GM19455 (cell line): ENCODE measurements around the gene SURF4.

Experiments
- ATAC-seq: cut with Tn5 transposase; IDR thresholded peaks from one replicate; pipeline ENCODE4 v1.9.1; 2021; ENCODE audit not compliant: unreplicated experiment

SURF4 gene

GRCh38 chr9:133353548-133353947, 22.3 kb downstream of the SURF4 start:
- no peak for ATAC-seq

- no peak for ATAC-seq
Measured at GRCh38 chr9:133352635-133353340, 23.1 kb downstream of the SURF4 start.

GRCh38 chr9:133351908-133352634, 23.8 kb downstream of the SURF4 start:
- ATAC-seq = no peak

GRCh38 chr9:133351526-133351907, 24.3 kb downstream of the SURF4 start:
- no peak for ATAC-seq

- ATAC-seq = no peak
Measured at GRCh38 chr9:133349965-133350616, 25.8 kb downstream of the SURF4 start.

- ATAC-seq = no peak
Measured at GRCh38 chr9:133348718-133349573, 26.9 kb downstream of the SURF4 start.

- ATAC-seq = peak; percentile 73
Measured at GRCh38 chr9:133347985-133348717, 27.7 kb downstream of the SURF4 start, which contains the start of the genes MED22 and RPL7A. MED22 (minus strand) TSS chr9:133348131; CDS start chr9:133346662, 1,469 bp downstream. RPL7A (plus strand) TSS chr9:133348218; CDS start chr9:133348244, 26 bp downstream.

- ATAC-seq = peak; percentile 36
Measured at GRCh38 chr9:133347515-133347984, 28.3 kb downstream of the SURF4 start.

- no peak for ATAC-seq
Measured at GRCh38 chr9:133346021-133346785, 29.7 kb downstream of the SURF4 start.

- no peak for ATAC-seq
Measured at GRCh38 chr9:133345596-133345995, 30.3 kb downstream of the SURF4 start.

GRCh38 chr9:133344979-133345378, 30.9 kb downstream of the SURF4 start:
- no peak for ATAC-seq

- ATAC-seq = no peak
Measured at GRCh38 chr9:133344071-133344470, 31.8 kb downstream of the SURF4 start.

- no peak for ATAC-seq
Measured at GRCh38 chr9:133342570-133342969, 33.3 kb downstream of the SURF4 start.

GRCh38 chr9:133342069-133342406, 33.8 kb downstream of the SURF4 start:
- ATAC-seq = no peak

- no peak for ATAC-seq
Measured at GRCh38 chr9:133341369-133342068, 34.3 kb downstream of the SURF4 start.

- ATAC-seq = no peak
Measured at GRCh38 chr9:133340916-133341315, 34.9 kb downstream of the SURF4 start.

- no peak for ATAC-seq
Measured at GRCh38 chr9:133340256-133340655, 35.6 kb downstream of the SURF4 start.

- ATAC-seq = no peak
Measured at GRCh38 chr9:133339641-133340040, 36.2 kb downstream of the SURF4 start.
